Caco-2 (cell line): Measurements from ENCODE around the gene PCLAF. TPM values are rescaled to one million over a fixed set of nuclear protein-coding genes. Genes with fewer than 3 reads are reported as not detected.

ENCODE experiments used
- BruUV-seq: library from RNA; stranded (reverse); fragments of 400-500 nt; replicated peaks from 2 replicates; lab custom pipeline; 2021; lab: Mats Ljungman, UMichigan
- CTCF ChIA-PET: fragments of 300-600 bp; sonication (Branson Sonifier 250); formaldehyde crosslinking; loops from one replicate; lab custom pipeline; 2022; ENCODE audit warnings: antibody characterized with exemption; lab: Charles Lee
- POLR2A ChIA-PET: fragments of 300-600 bp; sonication (Branson Sonifier 250); formaldehyde crosslinking; loops from one replicate; lab custom pipeline; 2022; ENCODE audit warnings: antibody characterized with exemption; lab: Charles Lee
- DNase-seq, 2 experiments: peaks; one replicate each; pipeline versions ENCODE4 v3.0.0 to v3.0.0-alpha.2; 2020 to 2022
- H3K27me3 ChIP-seq: replicated peaks from 2 replicates; pipeline ENCODE4 v1.6.0; 2011; ENCODE audit warnings: low read length; ENCODE audit not compliant: control insufficient read depth, insufficient read depth
- H3K36me3 ChIP-seq: 2 replicates; pipeline ENCODE4 v1.5.1; 2011; ENCODE audit warnings: low read length; ENCODE audit not compliant: control insufficient read depth, insufficient read depth
- H3K4me1 ChIP-seq: fragments of 250-450 bp; sonication (Bioruptor Pico); 2 replicates; pipeline ENCODE4 v1.5.1; 2020; ENCODE audit warnings: mild to moderate bottlenecking
- H3K4me3 ChIP-seq: 2 replicates; pipeline ENCODE4 v1.5.1; 2011; ENCODE audit warnings: low read depth, mild to moderate bottlenecking, control low read depth, low read length
- H3K9me3 ChIP-seq: fragments of 250-450 bp; sonication (Bioruptor Pico); 2 replicates; pipeline ENCODE4 v1.5.1; 2020; ENCODE audit warnings: mild to moderate bottlenecking, moderate library complexity
- H3K27ac Mint-ChIP-seq: one replicate; pipeline ENCODE4 v1.8.0; 2022; ENCODE audit warnings: mixed read lengths; ENCODE audit not compliant: unreplicated experiment
- H3K27me3 Mint-ChIP-seq: one replicate; pipeline ENCODE4 v1.8.0; 2022; ENCODE audit warnings: mixed read lengths; ENCODE audit not compliant: insufficient read depth, unreplicated experiment
- H3K36me3 Mint-ChIP-seq: one replicate; pipeline ENCODE4 v1.8.0; 2022; ENCODE audit warnings: mild to moderate bottlenecking, mixed read lengths; ENCODE audit not compliant: insufficient read depth, unreplicated experiment
- H3K4me1 Mint-ChIP-seq: one replicate; pipeline ENCODE4 v1.8.0; 2022; ENCODE audit warnings: low read depth, mixed read lengths; ENCODE audit not compliant: unreplicated experiment
- H3K4me3 Mint-ChIP-seq: one replicate; pipeline ENCODE4 v1.8.0; 2022; ENCODE audit warnings: mild to moderate bottlenecking, moderate library complexity, mixed read lengths; ENCODE audit not compliant: unreplicated experiment
- H3K9me3 Mint-ChIP-seq: one replicate; pipeline ENCODE4 v1.8.0; 2022; ENCODE audit warnings: mixed read lengths; ENCODE audit not compliant: unreplicated experiment
- CTCF ChIP-seq, 2 experiments: fragments of 200-600 bp in 1 of 2; IDR thresholded peaks; 1 replicate in 1 of 2; 2 replicates in 1 of 2; pipeline versions ENCODE4 v1.5.1 to v1.8.0; 2011 to 2022; ENCODE audit warnings: antibody characterized with exemption in 1 of 2, control low read depth in 1 of 2, inconsistent platforms in 1 of 2, low read depth in 1 of 2, low read length in 1 of 2, mild to moderate bottlenecking in 1 of 2, moderate library complexity in 1 of 2; ENCODE audit not compliant: insufficient read depth in 1 of 2, severe bottlenecking in 1 of 2, unreplicated experiment in 1 of 2
- intact Hi-C: fragments of 100-400 bp; cut with micrococcal nuclease; formaldehyde crosslinking; loops from one replicate; pipeline ENCODE4 v1.10.0; 2022; ENCODE audit not compliant: unreplicated experiment
- total RNA-seq: library from RNA; stranded (reverse); gene quantifications from 2 replicates; pipeline ENCODE4 v1.2.3, GENCODE V29; 2022

The PCLAF gene
- total RNA-seq, 1 experiment from 2014 or later: 93.7 TPM

- Histone ChIP-seq H3K4me3 (no peak overlapping the region), H3K9me3 (no peaks in the 10 kb centered on the region), H3K36me3 (no peaks in the 10 kb centered on the region), H3K4me1 (no peaks in the 10 kb centered on the region), H3K27me3 (no peaks in the 10 kb centered on the region)
- no TSS peak for BruUV-seq
- H3K27ac Mint-ChIP-seq: no peak overlapping the region
- intact Hi-C loops: no loop called here
- H3K9me3 Mint-ChIP-seq: no peaks in the 10 kb centered on the region
- ChIA-PET POLR2A (interaction anchor here (0.6 kb wide), 1 partner anchor 21 kb away, joined by 6 read pairs; no protein-coding TSS in a partner anchor), CTCF (no interaction called here)
- peaks cover 5% of the 10 kb centered on the region for H3K36me3 Mint-ChIP-seq
- no peak for TF ChIP-seq CTCF (IDR thresholded peaks at IDR 0.05; ENCODE audit: insufficient read depth in 1 of 2, low read depth in 1 of 2, low read length in 1 of 2, severe bottlenecking in 1 of 2, unreplicated experiment in 1 of 2)
- H3K4me1 Mint-ChIP-seq: no peaks in the 10 kb centered on the region
- H3K27me3 Mint-ChIP-seq: no peaks in the 10 kb centered on the region
- no peak for DNase-seq
- H3K4me3 Mint-ChIP-seq: no peak overlapping the region
These were observed 39.3 kb downstream of the PCLAF start for GRCh38 chr15:64341961-64342360.

GRCh38 chr15:64340355-64340754 lies 40.9 kb downstream of the PCLAF start:
- no peak for TF ChIP-seq CTCF (IDR thresholded peaks at IDR 0.05; ENCODE audit: insufficient read depth in 1 of 2, low read depth in 1 of 2, low read length in 1 of 2, severe bottlenecking in 1 of 2, unreplicated experiment in 1 of 2)
- Histone ChIP-seq H3K27me3 (no peaks in the 10 kb centered on the region), H3K9me3 (no peaks in the 10 kb centered on the region), H3K36me3 (no peaks in the 10 kb centered on the region), H3K4me3 (no peak overlapping the region), H3K4me1 (no peaks in the 10 kb centered on the region)
- Mint-ChIP-seq H3K4me3 (no peak overlapping the region), H3K4me1 (no peaks in the 10 kb centered on the region), H3K27me3 (no peaks in the 10 kb centered on the region), H3K36me3 (peaks cover 5% of the 10 kb centered on the region), H3K27ac (no peak overlapping the region), H3K9me3 (no peaks in the 10 kb centered on the region)
- CTCF ChIA-PET: no interaction called here
- DNase-seq: no peak
- no TSS peak for BruUV-seq
- POLR2A ChIA-PET: no interaction called here
- intact Hi-C loops: no loop called here

- Mint-ChIP-seq H3K27me3 (no peaks in the 10 kb centered on the region), H3K4me3 (no peak overlapping the region), H3K36me3 (peaks cover 5% of the 10 kb centered on the region), H3K4me1 (no peaks in the 10 kb centered on the region), H3K27ac (no peak overlapping the region), H3K9me3 (no peaks in the 10 kb centered on the region)
- no peak for DNase-seq
- no peak overlapping the region for H3K4me3 ChIP-seq
- no peaks in the 10 kb centered on the region for H3K36me3 ChIP-seq
- ChIA-PET POLR2A (no interaction called here), CTCF (no interaction called here)
- H3K9me3 ChIP-seq: no peaks in the 10 kb centered on the region
- H3K4me1 ChIP-seq: no peaks in the 10 kb centered on the region
- intact Hi-C loops: no loop called here
- TF ChIP-seq CTCF (IDR thresholded peaks at IDR 0.05; ENCODE audit: insufficient read depth in 1 of 2, low read depth in 1 of 2, low read length in 1 of 2, severe bottlenecking in 1 of 2, unreplicated experiment in 1 of 2): no peak
- BruUV-seq: no TSS peak
- H3K27me3 ChIP-seq: no peaks in the 10 kb centered on the region
These were observed 43.5 kb downstream of the PCLAF start for GRCh38 chr15:64337761-64338160.
